Measurements from ENCODE around the gene HAUS3.
"Not testable (repeated sequence)": the region's sequence is repeated elsewhere in the genome, so short reads cannot be mapped to it uniquely, and the experiment has no call there.

HAUS3 gene

GRCh38 chr4:2276581-2277325, 34.8 kb upstream of the HAUS3 start:
- H3K27me3 ChIP-seq (replicated peaks; ENCODE audit: control insufficient read depth, insufficient read depth, low read length): no peaks in the 10 kb centered on the region; the same call in none of the 2 replicates
- no peak overlapping the region for H3K4me3 ChIP-seq (replicated peaks; ENCODE audit: low read depth, low read length)
- H3K36me3 ChIP-seq (ENCODE audit: control insufficient read depth, insufficient read depth, low read length): no peaks in the 10 kb centered on the region
- TF ChIP-seq CTCF (IDR thresholded peaks at IDR 0.05; ENCODE audit: insufficient read depth, low read length, poor library complexity, severe bottlenecking): no peak
- DNase-seq (ENCODE audit: extremely low read depth, insufficient read length): no peak

GRCh38 chr4:2275546-2276251, 33.8 kb upstream of the HAUS3 start:
- DNase-seq (ENCODE audit: extremely low read depth, insufficient read length): no peak
- no peaks in the 10 kb centered on the region for H3K36me3 ChIP-seq (ENCODE audit: control insufficient read depth, insufficient read depth, low read length)
- TF ChIP-seq CTCF (IDR thresholded peaks at IDR 0.05; ENCODE audit: insufficient read depth, low read length, poor library complexity, severe bottlenecking): no peak
- no peak overlapping the region for H3K4me3 ChIP-seq (replicated peaks; ENCODE audit: low read depth, low read length)
- no peaks in the 10 kb centered on the region; the same call in none of the 2 replicates for H3K27me3 ChIP-seq (replicated peaks; ENCODE audit: control insufficient read depth, insufficient read depth, low read length)

GRCh38 chr4:2275044-2275397, 33.1 kb upstream of the HAUS3 start:
- H3K27me3 ChIP-seq (replicated peaks; ENCODE audit: control insufficient read depth, insufficient read depth, low read length); DNase-seq (ENCODE audit: extremely low read depth, insufficient read length); H3K4me3 ChIP-seq (replicated peaks; ENCODE audit: low read depth, low read length); H3K36me3 ChIP-seq (ENCODE audit: control insufficient read depth, insufficient read depth, low read length): not testable (repeated sequence)

GRCh38 chr4:2274320-2275043, 32.6 kb upstream of the HAUS3 start:
- Histone ChIP-seq H3K36me3 (ENCODE audit: control insufficient read depth, insufficient read depth, low read length) (no peaks in the 10 kb centered on the region), H3K27me3 (replicated peaks; ENCODE audit: control insufficient read depth, insufficient read depth, low read length) (no peaks in the 10 kb centered on the region; the same call in none of the 2 replicates), H3K4me3 (replicated peaks; ENCODE audit: low read depth, low read length) (no peak overlapping the region)
- no peak for DNase-seq (ENCODE audit: extremely low read depth, insufficient read length)
- TF ChIP-seq CTCF (IDR thresholded peaks at IDR 0.05; ENCODE audit: insufficient read depth, low read length, poor library complexity, severe bottlenecking): no peak

DNA sequence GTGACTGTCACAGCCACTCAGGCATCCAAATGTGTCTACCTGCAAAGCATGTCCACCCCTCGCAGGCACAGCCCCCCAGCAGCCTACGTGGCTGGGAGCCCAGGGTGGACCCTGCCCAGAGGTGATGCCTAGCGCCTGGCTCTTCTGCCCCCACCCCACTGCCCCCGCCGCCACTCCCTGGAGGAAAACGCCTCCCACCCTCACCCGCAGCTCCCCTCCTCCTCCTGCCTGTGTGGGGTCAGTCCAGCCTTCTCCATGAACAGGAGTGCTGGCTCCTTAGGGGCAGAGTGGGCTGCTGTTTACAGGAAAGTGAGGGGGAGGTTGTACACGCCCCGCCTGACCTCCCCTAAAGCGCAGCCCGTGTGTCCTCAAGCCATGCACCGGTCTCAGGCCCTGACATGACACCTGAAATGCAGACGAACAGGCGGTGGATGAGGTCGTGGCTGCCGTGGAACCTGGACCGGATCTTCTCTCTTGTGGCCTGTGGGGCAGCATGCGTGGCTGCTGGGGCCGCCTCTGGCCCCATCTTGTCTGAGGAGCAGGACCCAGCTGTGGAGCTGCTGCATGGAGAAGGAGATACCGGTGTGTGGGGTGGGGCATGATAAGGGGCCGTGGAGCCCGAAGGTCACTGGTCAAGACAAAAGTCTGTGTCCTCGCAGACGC, 31.9 kb upstream of the HAUS3 start:
- no peaks in the 10 kb centered on the region for H3K36me3 ChIP-seq (ENCODE audit: control insufficient read depth, insufficient read depth, low read length)
- no peak for TF ChIP-seq CTCF (IDR thresholded peaks at IDR 0.05; ENCODE audit: insufficient read depth, low read length, poor library complexity, severe bottlenecking)
- no peaks in the 10 kb centered on the region; the same call in none of the 2 replicates for H3K27me3 ChIP-seq (replicated peaks; ENCODE audit: control insufficient read depth, insufficient read depth, low read length)
- H3K4me3 ChIP-seq (replicated peaks; ENCODE audit: low read depth, low read length): no peak overlapping the region
- DNase-seq (ENCODE audit: extremely low read depth, insufficient read length): no peak
